NT2/D1 (cell line): ENCODE data around the gene PHOSPHO1.

Experiments used
- SUZ12 ChIP-seq: IDR thresholded peaks from 2 replicates; pipeline ENCODE4 v1.6.1; 2011; ENCODE audit not compliant: insufficient read length, insufficient read depth; ENCODE audit errors: extremely low read depth
- YY1 ChIP-seq: IDR thresholded peaks from 2 replicates; pipeline ENCODE4 v1.6.1; 2011; ENCODE audit not compliant: insufficient read length, insufficient read depth
- ZNF274 ChIP-seq: IDR thresholded peaks from 2 replicates; pipeline ENCODE4 v1.6.1; 2011; ENCODE audit warnings: mild to moderate bottlenecking, low read depth, low read length

DNA sequence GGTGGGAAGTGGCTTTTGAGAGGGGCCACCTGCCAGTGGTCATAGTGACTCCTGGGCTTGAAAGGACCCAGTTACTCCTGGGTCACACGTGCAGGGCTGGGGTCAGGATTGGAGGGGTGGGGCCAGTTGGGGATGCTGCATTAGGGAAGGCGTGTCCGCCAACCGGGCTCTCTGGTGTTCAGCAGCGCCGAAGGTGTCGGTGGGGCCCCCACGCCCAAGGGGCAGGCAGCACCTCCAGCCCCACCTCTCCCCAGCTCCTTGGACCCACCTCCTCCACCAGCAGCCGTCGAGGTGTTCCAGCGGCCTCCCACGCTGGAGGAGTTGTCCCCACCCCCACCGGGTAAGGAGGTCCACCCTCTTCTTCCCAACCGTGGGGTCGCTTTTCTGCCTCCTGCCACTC is 10.6 kb downstream of the PHOSPHO1 start:
- no peak for TF ChIP-seq YY1
- TF ChIP-seq ZNF274: no peak
- TF ChIP-seq SUZ12: no peak
